GM19099 (cell line): ENCODE data around the gene MAPRE2.

Source experiments
- POLR2A ChIP-seq: IDR thresholded peaks from 3 replicates; pipeline ENCODE4 v1.6.1; 2011; ENCODE audit warnings: low read depth; ENCODE audit not compliant: insufficient read length; ENCODE audit errors: extremely low read depth

MAPRE2 gene

GRCh38 chr18:35028536-35028935, 12.7 kb upstream of the MAPRE2 start:
- TF ChIP-seq POLR2A: no peak

- no peak for TF ChIP-seq POLR2A
Measured at GRCh38 chr18:35029103-35029502, 12.1 kb upstream of the MAPRE2 start.

GRCh38 chr18:35029770-35030169, 11.4 kb upstream of the MAPRE2 start:
- no peak for TF ChIP-seq POLR2A

- TF ChIP-seq POLR2A: no peak
Measured at GRCh38 chr18:35030277-35030989, 10.8 kb upstream of the MAPRE2 start.

- TF ChIP-seq POLR2A: no peak
Measured at GRCh38 chr18:35032113-35032512, 9.1 kb upstream of the MAPRE2 start.

- no peak for TF ChIP-seq POLR2A
Measured at GRCh38 chr18:35038029-35038428, 3.2 kb upstream of the MAPRE2 start.

- TF ChIP-seq POLR2A: no peak
Measured at GRCh38 chr18:35038881-35039491, 2.2 kb upstream of the MAPRE2 start.

GRCh38 chr18:35040638-35040987, 600 bp upstream of the MAPRE2 start:
- TF ChIP-seq POLR2A: no peak

GRCh38 chr18:35041815-35042387, 688 bp downstream of the MAPRE2 start:
- TF ChIP-seq POLR2A: no peak

GRCh38 chr18:35042389-35043071, 1.3 kb downstream of the MAPRE2 start:
- no peak for TF ChIP-seq POLR2A

GRCh38 chr18:35043207-35043606, 2.0 kb downstream of the MAPRE2 start:
- no peak for TF ChIP-seq POLR2A

- TF ChIP-seq POLR2A: no peak
Measured at GRCh38 chr18:35045121-35045520, 3.9 kb downstream of the MAPRE2 start.

- no peak for TF ChIP-seq POLR2A
Measured at GRCh38 chr18:35045806-35046205, 4.6 kb downstream of the MAPRE2 start.

- no peak for TF ChIP-seq POLR2A
Measured at GRCh38 chr18:35047697-35048292, 6.6 kb downstream of the MAPRE2 start.
